ENCODE results near the gene KMT2D. TPM values are rescaled to one million over a fixed set of nuclear protein-coding genes. Genes with fewer than 3 reads are reported as not detected.
A peak's percentile ranks its signal among the peaks of the same experiment; 100 is the strongest.

Gene KMT2D
- total RNA-seq (2014; rRNA removed; shearing (Covaris generic)) = 86.1 and 120 TPM in 2 replicates
- 17.6 and 18.3 TPM in 2 replicates for polyA plus RNA-seq (2016; fragmentation: Nextera tagmentation; extraction: Ambion mirVana)
- long read RNA-seq, partial matches to known transcripts = 0 of 1 reads
- long read RNA-seq, other reads (novel, unspliced or antisense) = 1 of 1 reads

GRCh38 chr12:49060237-49061156 is at the start of gene KMT2D:
KMT2D (minus strand) TSS chr12:49060794; CDS start chr12:49055324, 5,470 bp downstream.
- peak within 1 kb of the TSS; percentile 99 for H3K4me3 ChIP-seq
- Mint-ChIP-seq H3K27ac (peak within 1 kb of the TSS; percentile 100), H3K36me3 (ENCODE audit: low read depth) (peaks cover 8% of the 10 kb centered on the region), H3K9me3 (no peaks in the 10 kb centered on the region), H3K27me3 (ENCODE audit: insufficient read depth, low read depth, poor library complexity) (peaks cover 24% of the 10 kb centered on the region), H3K4me1 (peaks cover 47% of the 10 kb centered on the region), H3K4me3 (peak within 1 kb of the TSS; percentile 97)
- H3F3A ChIP-seq (replicated peaks; ENCODE audit: low read depth) = no peaks in the 10 kb centered on the region
- no peaks in the 10 kb centered on the region for H3K9me2 ChIP-seq (ENCODE audit: insufficient read depth)
- H3K27ac ChIP-seq (ENCODE audit: low read depth) = peak within 1 kb of the TSS; percentile 99
- no peaks in the 10 kb centered on the region for H3K27me3 ChIP-seq (ENCODE audit: insufficient read depth)
- H3K4me2 ChIP-seq = peak within 1 kb of the TSS; percentile 98
- no peaks in the 10 kb centered on the region for H3K36me3 ChIP-seq (ENCODE audit: insufficient read depth)
- peak within 1 kb of the TSS; percentile 92 for H2AFZ ChIP-seq
- H3K4me1 ChIP-seq (ENCODE audit: insufficient read depth) = peaks cover 29% of the 10 kb centered on the region
- DNase-seq (ENCODE audit: low spot score) = peak; percentile 98
- TF ChIP-seq ZNF462 (CRISPR knock-in tag; IDR thresholded peaks at IDR 0.05) = no peak
- TF ChIP-seq ETS1 (IDR thresholded peaks at IDR 0.05) = peak; percentile 65
- TF ChIP-seq EZH2 (IDR thresholded peaks at IDR 0.05; ENCODE audit: low read depth, unreplicated experiment) = no peak
- 0 out of 2 replicates have a peak, but pooled peaks have one; percentile 64 for TF ChIP-seq ZNF114 (CRISPR knock-in tag; IDR thresholded peaks at IDR 0.05)
- TF ChIP-seq CREB1 (CRISPR knock-in tag; IDR thresholded peaks at IDR 0.05; ENCODE audit: low read depth) = peak; percentile 94
- TF ChIP-seq EZH2phosphoT487 (IDR thresholded peaks at IDR 0.05; ENCODE audit: unreplicated experiment) = no peak
- TF ChIP-seq POLR2AphosphoS5 (IDR thresholded peaks at IDR 0.05; ENCODE audit: low read depth) = peak; percentile 37; the same call in 1 of the 2 replicates
- no peak for TF ChIP-seq REST (IDR thresholded peaks at IDR 0.05; ENCODE audit: unreplicated experiment)
- 0 out of 4 replicates have a peak, but pooled peaks of 1 of the 2 experiments have one; percentile 14 for TF ChIP-seq CTCF (conservative IDR thresholded peaks at IDR 0.05; ENCODE audit: low read depth in 2 of 2)
- no peak for TF ChIP-seq JUNB (IDR thresholded peaks at IDR 0.05; ENCODE audit: unreplicated experiment)
- H4K20me1 ChIP-seq (replicated peaks; ENCODE audit: insufficient read depth) = peaks cover 36% of the 10 kb centered on the region
- peak; percentile 67 for ATAC-seq
- H3K79me2 ChIP-seq (replicated peaks; ENCODE audit: insufficient read depth) = peaks cover 46% of the 10 kb centered on the region

Measured in GM23338 (cell line).